ENCODE measurements around the gene OGDH. TPM values are rescaled to one million over a fixed set of nuclear protein-coding genes. Genes with fewer than 3 reads are reported as not detected.
"Not testable (repeated sequence)": the region's sequence is repeated elsewhere in the genome, so short reads cannot be mapped to it uniquely, and the experiment has no call there.

Gene OGDH
- polyA plus RNA-seq, 3 donors: 41.0 to 74.1 (median 49.9) TPM

DNA sequence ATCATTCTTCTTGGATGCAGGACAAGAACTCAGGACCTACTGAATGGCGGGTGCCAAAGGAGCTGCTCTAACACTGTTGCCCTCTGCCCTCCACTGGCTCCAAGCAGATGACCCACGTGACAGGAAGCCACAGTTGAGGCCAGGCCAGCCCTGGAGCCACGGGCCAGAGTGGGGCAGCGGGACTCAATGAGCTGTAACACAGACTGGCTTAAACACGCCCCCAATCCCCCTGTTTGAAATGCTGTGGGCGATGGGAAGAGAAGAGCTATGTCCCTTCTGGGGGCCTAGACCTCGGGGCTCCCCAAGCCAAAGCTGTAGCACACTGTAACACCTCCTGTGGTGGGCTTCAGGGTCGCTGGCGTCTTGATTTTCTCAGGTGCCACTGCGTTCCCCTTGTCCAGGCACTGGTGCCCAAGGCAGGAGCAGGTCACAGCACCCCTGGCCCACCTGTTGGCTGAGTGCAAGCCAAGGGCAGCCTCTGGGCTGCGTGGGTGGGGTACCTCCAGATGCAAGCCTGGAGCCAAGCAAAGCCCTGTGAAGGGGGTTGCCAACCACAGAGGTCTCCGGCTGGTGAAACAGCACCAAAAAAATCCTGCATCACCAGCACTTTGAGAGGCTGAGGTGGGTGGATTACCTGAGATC lies 123.6 kb downstream of the OGDH start:
- Histone ChIP-seq H3K79me2 (ENCODE audit: insufficient read depth, low read length) (no peaks in the 10 kb centered on the region), H3K4me1 (ENCODE audit: control insufficient read depth in 1 of 2, insufficient read depth in 2 of 2, low read length in 2 of 2) (peaks cover 6 to 14% of the 10 kb centered on the region in 2 donors), H3K27me3 (ENCODE audit: control insufficient read depth in 2 of 2, insufficient read depth in 2 of 2, low read length in 2 of 2) (no peaks in the 10 kb centered on the region), H3K4me2 (replicated peaks; ENCODE audit: extremely low read depth, low read length, poor library complexity, severe bottlenecking) (no peak overlapping the region), H3K9ac (ENCODE audit: insufficient read depth, low read length, poor library complexity, severe bottlenecking) (no peak overlapping the region), H3K9me3 (replicated peaks in 1 of 2; ENCODE audit: control insufficient read depth in 1 of 2, insufficient read depth in 1 of 2, low read length in 2 of 2) (no peaks in the 10 kb centered on the region), H3K36me3 (replicated peaks in 1 of 2; ENCODE audit: control insufficient read depth in 1 of 2, insufficient read depth in 2 of 2, low read length in 2 of 2) (no peaks in the 10 kb centered on the region), H2AFZ (ENCODE audit: insufficient read depth, low read depth, low read length, poor library complexity, severe bottlenecking) (peak overlapping the region; percentile 36), H3K27ac (ENCODE audit: low read depth in 1 of 2, low read length in 2 of 2) (no peak overlapping the region), H3K4me3 (replicated peaks in 1 of 3; ENCODE audit: low read depth in 2 of 3, low read length in 3 of 3) (no peak overlapping the region), H4K20me1 (ENCODE audit: insufficient read depth, low read length) (no peaks in the 10 kb centered on the region)
- H3K4me3 Mint-ChIP-seq: no peak overlapping the region
- intact Hi-C loops (cut with micrococcal nuclease): no loop called here
- peaks cover 0 to 1% (median 0%) of the 10 kb centered on the region in 3 donors for H3K27me3 Mint-ChIP-seq (ENCODE audit: low read depth in 3 of 3)
- no peak overlapping the region for H3K27ac Mint-ChIP-seq
- H3K9me3 Mint-ChIP-seq: peaks cover 0 to 5% (median 0%) of the 10 kb centered on the region in 7 donors
- H3K36me3 Mint-ChIP-seq: no peaks in the 10 kb centered on the region
- no peak for DNase-seq
- TF ChIP-seq, protein P1, sequence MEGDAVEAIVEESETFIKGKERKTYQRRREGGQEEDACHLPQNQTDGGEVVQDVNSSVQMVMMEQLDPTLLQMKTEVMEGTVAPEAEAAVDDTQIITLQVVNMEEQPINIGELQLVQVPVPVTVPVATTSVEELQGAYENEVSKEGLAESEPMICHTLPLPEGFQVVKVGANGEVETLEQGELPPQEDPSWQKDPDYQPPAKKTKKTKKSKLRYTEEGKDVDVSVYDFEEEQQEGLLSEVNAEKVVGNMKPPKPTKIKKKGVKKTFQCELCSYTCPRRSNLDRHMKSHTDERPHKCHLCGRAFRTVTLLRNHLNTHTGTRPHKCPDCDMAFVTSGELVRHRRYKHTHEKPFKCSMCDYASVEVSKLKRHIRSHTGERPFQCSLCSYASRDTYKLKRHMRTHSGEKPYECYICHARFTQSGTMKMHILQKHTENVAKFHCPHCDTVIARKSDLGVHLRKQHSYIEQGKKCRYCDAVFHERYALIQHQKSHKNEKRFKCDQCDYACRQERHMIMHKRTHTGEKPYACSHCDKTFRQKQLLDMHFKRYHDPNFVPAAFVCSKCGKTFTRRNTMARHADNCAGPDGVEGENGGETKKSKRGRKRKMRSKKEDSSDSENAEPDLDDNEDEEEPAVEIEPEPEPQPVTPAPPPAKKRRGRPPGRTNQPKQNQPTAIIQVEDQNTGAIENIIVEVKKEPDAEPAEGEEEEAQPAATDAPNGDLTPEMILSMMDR (IDR thresholded peaks at IDR 0.05): no peak
- WGBS (ENCODE audit: insufficient coverage): 84% methylated on average over 10 of the region's 12 CpGs
- H3K4me1 Mint-ChIP-seq: peaks cover 11% of the 10 kb centered on the region

DNA sequence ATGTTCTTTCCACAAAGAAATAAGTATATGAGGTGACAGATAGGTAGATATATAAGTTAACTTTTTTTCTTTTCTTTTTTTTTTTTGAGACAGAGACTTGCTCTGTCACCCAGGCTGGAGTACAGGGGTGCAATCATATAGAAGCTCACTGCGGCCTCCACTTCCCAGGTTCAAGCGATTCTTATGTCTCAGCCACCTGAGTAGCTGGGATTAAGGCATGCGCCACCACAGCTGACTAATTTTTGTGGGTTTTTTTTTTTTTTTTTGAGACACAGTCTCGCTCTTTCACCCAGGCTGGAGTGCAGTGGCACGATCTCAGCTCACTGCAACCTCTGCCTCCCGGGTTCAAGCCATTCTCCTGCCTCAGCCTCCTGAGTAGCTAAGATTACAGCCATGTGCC lies 126.5 kb downstream of the OGDH start:
- H4K20me1 ChIP-seq (ENCODE audit: insufficient read depth, low read length); H3K9me3 Mint-ChIP-seq; H3K27ac Mint-ChIP-seq; H3K27ac ChIP-seq (ENCODE audit: low read depth in 1 of 2, low read length in 2 of 2); intact Hi-C loops (cut with micrococcal nuclease); H3K4me3 Mint-ChIP-seq; H3K9me3 ChIP-seq (replicated peaks in 1 of 2; ENCODE audit: control insufficient read depth in 1 of 2, insufficient read depth in 1 of 2, low read length in 2 of 2); H3K27me3 ChIP-seq (ENCODE audit: control insufficient read depth in 2 of 2, insufficient read depth in 2 of 2, low read length in 2 of 2); H3K36me3 ChIP-seq (replicated peaks in 1 of 2; ENCODE audit: control insufficient read depth in 1 of 2, insufficient read depth in 2 of 2, low read length in 2 of 2); H3K4me2 ChIP-seq (replicated peaks; ENCODE audit: extremely low read depth, low read length, poor library complexity, severe bottlenecking); H3K4me3 ChIP-seq (replicated peaks in 1 of 3; ENCODE audit: low read depth in 2 of 3, low read length in 3 of 3); H3K9ac ChIP-seq (ENCODE audit: insufficient read depth, low read length, poor library complexity, severe bottlenecking); H2AFZ ChIP-seq (ENCODE audit: insufficient read depth, low read depth, low read length, poor library complexity, severe bottlenecking); H3K36me3 Mint-ChIP-seq; DNase-seq; H3K27me3 Mint-ChIP-seq (ENCODE audit: low read depth in 3 of 3); H3K79me2 ChIP-seq (ENCODE audit: insufficient read depth, low read length): not testable (repeated sequence)
- H3K4me1 Mint-ChIP-seq: peaks cover 11% of the 10 kb centered on the region
- 94% methylated on average over 6 of the region's 6 CpGs for WGBS (ENCODE audit: insufficient coverage)
- H3K4me1 ChIP-seq (ENCODE audit: control insufficient read depth in 1 of 2, insufficient read depth in 2 of 2, low read length in 2 of 2): peaks cover 4 to 13% of the 10 kb centered on the region in 2 donors

All from CD14-positive monocyte (primary cell).